Transverse colon (tissue), 4 donors: ENCODE results near the gene GPR89A. TPM values are rescaled to one million over a fixed set of nuclear protein-coding genes. Genes with fewer than 3 reads are reported as not detected.

Experiments
- DNase-seq: peaks from one replicate; pipeline ENCODE4 v3.0.0-alpha.2; 2019
- H3K27ac ChIP-seq, 4 donors: fragments of 200-600 bp; sonication (generic); 2 replicates each; pipeline ENCODE4 v1.5.1; 2016 to 2018; ENCODE audit warnings: inconsistent platforms in 4 of 4
- H3K27me3 ChIP-seq: fragments of 200-600 bp; sonication (generic); 2 replicates; pipeline ENCODE4 v1.5.1; 2017; ENCODE audit warnings: inconsistent platforms
- H3K36me3 ChIP-seq, 4 donors: fragments of 200-600 bp; sonication (generic); 2 replicates each; pipeline ENCODE4 v1.5.1; 2017 to 2019; ENCODE audit warnings: inconsistent platforms in 4 of 4
- H3K4me1 ChIP-seq, 4 donors: fragments of 200-600 bp; sonication (generic); 2 replicates each; pipeline ENCODE4 v1.5.1; 2017 to 2020; ENCODE audit warnings: inconsistent platforms in 4 of 4
- H3K4me3 ChIP-seq, 4 donors: fragments of 200-600 bp; sonication (generic); 1 replicate in 1 of 4; 2 replicates in 3 of 4; pipeline versions ENCODE4 v1.5.1 to v1.6.1; 2017 to 2019; ENCODE audit warnings: inconsistent platforms in 4 of 4
- H3K9me3 ChIP-seq, 2 donors: fragments of 200-600 bp; sonication (generic); 2 replicates each; pipeline ENCODE4 v1.5.1; 2017 to 2019; ENCODE audit warnings: inconsistent platforms in 2 of 2
- EP300 ChIP-seq: sonication (generic); formaldehyde crosslinking; IDR thresholded peaks from one replicate; pipeline ENCODE4 v1.6.1; 2017; ENCODE audit warnings: antibody characterized with exemption, low read depth
- POLR2A ChIP-seq: fragments of 450-650 bp; IDR thresholded peaks from one replicate; pipeline ENCODE4 v1.6.1; 2016; ENCODE audit warnings: antibody characterized with exemption, mild to moderate bottlenecking, moderate library complexity
- POLR2AphosphoS5 ChIP-seq, 3 donors: sonication (generic); formaldehyde crosslinking; IDR thresholded peaks; one replicate each; pipeline ENCODE4 v1.6.1; 2016; ENCODE audit warnings: antibody characterized with exemption in 3 of 3
- WGBS, 2 donors: methylation state at CpG; one replicate each; pipeline ENCODE4 v1.1.5; 2018; ENCODE audit warnings: low coverage in 1 of 2; 5-methylcytosine and 5-hydroxymethylcytosine counted together
- in situ Hi-C, 4 donors: fragments of 200-750 bp; cut with MboI; loops; one replicate each; pipeline versions ENCODE4 v1.15.0 to v1.15.1; 2017; ENCODE audit warnings: low sequenced_read_pairs in 3 of 4, low pct_ligation_motif_present in 1 of 4, low pct_unique_long_range_greater_than_20kb in 1 of 4
- intact Hi-C: fragments of 100-400 bp; cut with DNase I; formaldehyde crosslinking; loops from one replicate; pipeline ENCODE4 v1.15.1; 2023; ENCODE audit warnings: low total_unique reads
- total RNA-seq, 4 donors: library from RNA; depleted of rRNA; stranded (reverse); fragments of >200 nt; gene quantifications; one replicate each; pipeline ENCODE4 v1.1.0, GENCODE V29; 2016
- TF ChIP-seq, protein P1 (sequence below), 5 experiments: fragments of 200-600 bp in 3 of 5; fragments of 450-650 bp in 2 of 5; sonication (generic) in 3 of 5; IDR thresholded peaks; 1 replicate in 2 of 5; 2 replicates in 3 of 5; pipeline ENCODE4 v1.5.1; 2016 to 2017; ENCODE audit warnings: antibody characterized with exemption in 5 of 5, inconsistent platforms in 3 of 5, mild to moderate bottlenecking in 2 of 5, moderate library complexity in 1 of 5

GPR89A gene
- total RNA-seq, 4 donors from 2014 or later, result 2.6 to 46.4 (median 36.5) TPM

GRCh38 chr1:145708063-145708462, 100.3 kb downstream of the GPR89A start:
- TF ChIP-seq POLR2A (no peak), POLR2AphosphoS5 (IDR thresholded peaks at IDR 0.05) (no peak), EP300 (no peak)
- TF ChIP-seq, protein P1, sequence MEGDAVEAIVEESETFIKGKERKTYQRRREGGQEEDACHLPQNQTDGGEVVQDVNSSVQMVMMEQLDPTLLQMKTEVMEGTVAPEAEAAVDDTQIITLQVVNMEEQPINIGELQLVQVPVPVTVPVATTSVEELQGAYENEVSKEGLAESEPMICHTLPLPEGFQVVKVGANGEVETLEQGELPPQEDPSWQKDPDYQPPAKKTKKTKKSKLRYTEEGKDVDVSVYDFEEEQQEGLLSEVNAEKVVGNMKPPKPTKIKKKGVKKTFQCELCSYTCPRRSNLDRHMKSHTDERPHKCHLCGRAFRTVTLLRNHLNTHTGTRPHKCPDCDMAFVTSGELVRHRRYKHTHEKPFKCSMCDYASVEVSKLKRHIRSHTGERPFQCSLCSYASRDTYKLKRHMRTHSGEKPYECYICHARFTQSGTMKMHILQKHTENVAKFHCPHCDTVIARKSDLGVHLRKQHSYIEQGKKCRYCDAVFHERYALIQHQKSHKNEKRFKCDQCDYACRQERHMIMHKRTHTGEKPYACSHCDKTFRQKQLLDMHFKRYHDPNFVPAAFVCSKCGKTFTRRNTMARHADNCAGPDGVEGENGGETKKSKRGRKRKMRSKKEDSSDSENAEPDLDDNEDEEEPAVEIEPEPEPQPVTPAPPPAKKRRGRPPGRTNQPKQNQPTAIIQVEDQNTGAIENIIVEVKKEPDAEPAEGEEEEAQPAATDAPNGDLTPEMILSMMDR (IDR thresholded peaks at IDR 0.05), result no peak
- no peak overlapping the region for H3K27ac ChIP-seq
- no peaks in the 10 kb centered on the region for H3K9me3 ChIP-seq
- DNase-seq, result no peak
- 75% methylated on average over 7 of the region's 7 CpGs; no CpG with 5 or more reads in 1 of the 2 donors for WGBS, 2 donors
- peaks cover 0 to 8% (median 8%) of the 10 kb centered on the region in 4 donors for H3K4me1 ChIP-seq
- no peaks in the 10 kb centered on the region for H3K27me3 ChIP-seq
- no peak overlapping the region for H3K4me3 ChIP-seq
- in situ Hi-C loops (no loop called here), intact Hi-C loops (no loop called here)
- H3K36me3 ChIP-seq, result no peaks in the 10 kb centered on the region

DNA sequence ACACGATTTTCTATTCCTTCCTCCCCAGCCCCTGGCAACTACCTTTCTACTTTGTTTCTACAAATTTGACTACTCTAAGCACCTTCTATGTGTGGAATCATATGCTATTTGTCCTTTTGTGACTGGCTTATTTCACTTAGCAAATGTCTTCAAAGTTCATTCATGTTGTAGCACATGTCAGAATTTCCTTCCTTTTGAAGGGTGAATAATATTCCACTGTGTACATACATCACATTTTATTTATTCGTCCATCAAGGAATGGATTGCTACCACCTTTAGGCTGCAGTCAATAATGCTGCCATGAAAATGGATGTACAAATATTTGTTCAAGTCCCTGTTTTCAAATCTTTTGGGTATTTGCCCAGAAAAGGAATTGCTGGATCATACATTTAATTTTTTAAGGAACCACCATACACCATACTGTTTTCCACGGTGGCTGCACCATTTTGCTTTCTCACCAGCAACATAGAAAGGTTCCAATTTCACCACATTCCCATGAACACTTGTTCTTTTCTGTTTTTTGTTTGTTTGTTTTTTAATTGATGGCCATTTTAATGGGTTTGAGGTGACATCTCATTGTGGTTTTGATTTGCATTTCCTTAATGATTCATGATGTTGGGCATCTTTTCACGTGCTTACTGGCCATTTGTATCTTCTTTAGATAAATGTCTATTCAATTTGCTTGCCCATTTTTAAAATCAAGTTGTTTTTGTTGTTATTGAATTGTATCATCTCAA, 102.7 kb downstream of the GPR89A start:
- in situ Hi-C loops (no loop called here), intact Hi-C loops (no loop called here)
- TF ChIP-seq POLR2AphosphoS5 (IDR thresholded peaks at IDR 0.05) (no peak), EP300 (no peak), POLR2A (no peak)
- TF ChIP-seq, protein P1 (IDR thresholded peaks at IDR 0.05), result no peak
- no peak for DNase-seq
- 78 to 82% methylated on average over 4 of the region's 4 CpGs for WGBS, 2 donors
- Histone ChIP-seq H3K36me3 (no peaks in the 10 kb centered on the region), H3K4me3 (no peak overlapping the region), H3K27me3 (no peaks in the 10 kb centered on the region), H3K27ac (no peak overlapping the region), H3K9me3 (no peaks in the 10 kb centered on the region), H3K4me1 (peaks cover 0 to 8% (median 8%) of the 10 kb centered on the region in 4 donors)

DNA sequence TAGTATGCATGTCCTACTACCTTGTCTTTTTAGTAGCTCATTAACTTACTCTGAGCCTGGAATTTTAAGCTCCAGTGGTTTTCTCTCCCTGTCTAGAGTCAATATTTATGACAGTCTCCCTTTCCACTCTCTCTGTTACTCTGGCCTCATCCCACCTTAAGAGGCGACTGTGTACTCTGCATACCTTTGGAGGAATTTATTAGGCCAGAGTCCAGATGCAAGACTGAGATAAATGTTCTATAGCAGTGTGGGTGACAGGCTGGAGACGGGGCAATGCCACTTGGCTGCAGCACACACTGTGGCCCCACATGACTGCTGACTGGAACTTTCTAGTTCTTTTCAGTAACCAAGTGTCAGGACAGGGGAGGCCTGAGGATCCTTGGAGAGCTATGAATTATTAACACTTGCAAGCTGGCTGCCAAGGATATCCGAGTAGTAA, 103.4 kb downstream of the GPR89A start:
- Histone ChIP-seq H3K27ac (no peak overlapping the region), H3K27me3 (no peaks in the 10 kb centered on the region), H3K36me3 (no peaks in the 10 kb centered on the region), H3K4me3 (no peak overlapping the region), H3K4me1 (peaks cover 0 to 8% (median 8%) of the 10 kb centered on the region in 4 donors), H3K9me3 (no peaks in the 10 kb centered on the region)
- TF ChIP-seq EP300, result no peak
- TF ChIP-seq POLR2AphosphoS5 (IDR thresholded peaks at IDR 0.05), result no peak
- no peak for TF ChIP-seq POLR2A
- TF ChIP-seq, protein P1 (IDR thresholded peaks at IDR 0.05), result no peak
- DNase-seq, result peak; percentile 14
- intact Hi-C loops (no loop called here), in situ Hi-C loops (no loop called here)
- 38% methylated on average over 3 of the region's 3 CpGs; no CpG with 5 or more reads in 1 of the 2 donors for WGBS, 2 donors

- intact Hi-C loops, result no loop called here
- WGBS, 2 donors, result 59 to 76% methylated on average over 4 to 6 of the region's 6 CpGs
- no peak for TF ChIP-seq POLR2AphosphoS5 (IDR thresholded peaks at IDR 0.05)
- no peak overlapping the region for H3K27ac ChIP-seq
- H3K4me1 ChIP-seq, result peaks cover 0 to 8% (median 0%) of the 10 kb centered on the region in 4 donors
- in situ Hi-C loops, result no loop called here
- DNase-seq, result no peak
- no peak overlapping the region for H3K4me3 ChIP-seq
- no peaks in the 10 kb centered on the region for H3K36me3 ChIP-seq
- H3K9me3 ChIP-seq, result no peaks in the 10 kb centered on the region
- H3K27me3 ChIP-seq, result no peaks in the 10 kb centered on the region
Observed at GRCh38 chr1:145714524-145715111, 106.8 kb downstream of the GPR89A start.
